GM21529 (cell line): Measurements from ENCODE around the gene DEXI.
"Not testable (repeated sequence)": the region's sequence is repeated elsewhere in the genome, so short reads cannot be mapped to it uniquely, and the experiment has no call there.

ENCODE experiments used
- ATAC-seq: cut with Tn5 transposase; IDR thresholded peaks from one replicate; pipeline ENCODE4 v1.9.1; 2021; ENCODE audit not compliant: unreplicated experiment

DEXI gene

GRCh38 chr16:10929097-10929496, 13.2 kb downstream of the DEXI start:
- not testable (repeated sequence) for ATAC-seq

GRCh38 chr16:10927497-10928112, 14.7 kb downstream of the DEXI start:
- ATAC-seq, result no peak

GRCh38 chr16:10926867-10927266, 15.4 kb downstream of the DEXI start:
- ATAC-seq, result no peak

- ATAC-seq, result no peak
Observed at GRCh38 chr16:10926094-10926493, 16.2 kb downstream of the DEXI start.

DNA sequence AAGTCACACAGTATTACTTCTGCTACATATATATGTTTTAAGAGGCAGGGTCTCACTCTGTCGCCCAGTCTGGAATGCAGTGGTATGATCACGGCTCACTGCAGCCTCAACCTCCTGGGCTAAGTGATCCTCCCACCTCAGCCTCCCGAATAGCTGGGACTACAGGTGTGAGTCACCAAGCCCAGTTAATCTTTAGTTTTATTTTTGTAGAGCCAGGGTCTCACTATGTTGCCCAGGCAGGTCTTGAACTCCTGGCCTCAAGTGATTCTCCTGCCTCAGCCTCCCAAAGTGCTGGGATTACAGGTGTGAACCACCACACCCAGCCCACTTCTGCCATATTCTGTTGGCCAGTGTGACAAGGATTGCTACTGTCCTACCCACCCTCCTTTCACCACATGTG, 17.0 kb downstream of the DEXI start:
- ATAC-seq, result not testable (repeated sequence)

DNA sequence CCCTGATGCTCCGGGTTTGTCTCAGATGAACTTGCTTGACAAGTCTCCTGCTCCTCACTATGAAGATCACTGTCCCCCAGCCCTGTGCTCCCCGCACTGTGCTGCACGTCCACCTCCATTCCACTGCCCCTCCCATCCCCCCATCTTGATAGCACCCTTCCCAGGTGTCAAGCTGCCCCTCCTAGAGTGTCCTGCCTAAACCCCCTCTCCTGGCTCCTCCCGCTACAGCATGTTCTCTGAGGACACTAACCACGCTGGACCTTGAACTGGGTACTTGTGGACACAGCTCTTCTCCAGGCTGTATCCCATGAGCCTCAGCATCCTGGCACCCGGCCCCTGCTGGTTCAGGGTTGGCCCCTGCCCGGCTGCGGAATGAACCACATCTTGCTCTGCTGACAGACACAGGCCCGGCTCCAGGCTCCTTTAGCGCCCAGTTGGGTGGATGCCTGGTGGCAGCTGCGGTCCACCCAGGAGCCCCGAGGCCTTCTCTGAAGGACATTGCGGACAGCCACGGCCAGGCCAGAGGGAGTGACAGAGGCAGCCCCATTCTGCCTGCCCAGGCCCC, 18.5 kb downstream of the DEXI start:
- no peak for ATAC-seq

DNA sequence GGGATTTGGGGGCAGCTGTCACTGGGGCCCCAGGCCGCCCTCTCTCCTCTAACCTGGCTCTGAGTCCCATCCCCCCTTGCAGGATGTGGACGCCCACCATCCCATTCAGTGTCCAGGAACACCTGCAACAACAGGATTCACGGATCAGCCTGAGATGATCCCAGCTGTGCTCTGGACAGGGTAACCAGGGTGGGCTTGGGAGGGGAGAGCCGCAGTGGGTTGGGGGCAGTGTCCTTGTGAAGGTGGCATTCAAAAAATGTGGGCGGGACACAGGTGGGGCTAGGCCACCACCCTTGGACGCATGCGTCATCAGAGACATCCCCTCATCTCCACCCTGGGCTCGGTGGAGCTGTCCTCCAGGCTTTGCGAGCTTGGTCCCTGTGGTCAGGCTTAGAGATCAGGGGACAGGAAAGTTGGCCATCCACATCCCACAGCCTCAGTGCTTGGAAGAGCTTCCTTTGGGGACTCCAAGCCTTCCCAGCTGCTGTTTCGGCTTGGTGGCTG, 19.1 kb downstream of the DEXI start:
- no peak for ATAC-seq

GRCh38 chr16:10922328-10923145, 19.7 kb downstream of the DEXI start:
- no peak for ATAC-seq

- ATAC-seq, result no peak
Observed at GRCh38 chr16:10921536-10922327, 20.5 kb downstream of the DEXI start.

GRCh38 chr16:10920726-10921427, 21.4 kb downstream of the DEXI start:
- no peak for ATAC-seq

DNA sequence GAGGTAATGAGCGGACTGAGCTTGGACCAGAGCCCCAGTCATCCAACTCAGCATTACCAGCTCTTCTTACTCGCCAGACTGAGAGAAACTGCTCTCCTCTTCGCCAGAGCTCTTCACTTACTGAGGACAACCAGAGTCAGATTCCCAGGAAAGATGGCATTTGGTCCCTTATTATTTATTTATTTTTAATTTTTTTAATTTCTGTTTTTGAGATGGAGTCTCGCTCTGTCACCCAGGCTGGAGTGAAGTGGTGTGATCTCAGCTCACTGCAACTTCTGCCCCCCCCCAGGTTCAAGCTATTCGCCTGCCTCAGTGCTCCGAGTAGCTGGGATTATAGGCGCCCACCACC, 23.3 kb downstream of the DEXI start:
- no peak for ATAC-seq

DNA sequence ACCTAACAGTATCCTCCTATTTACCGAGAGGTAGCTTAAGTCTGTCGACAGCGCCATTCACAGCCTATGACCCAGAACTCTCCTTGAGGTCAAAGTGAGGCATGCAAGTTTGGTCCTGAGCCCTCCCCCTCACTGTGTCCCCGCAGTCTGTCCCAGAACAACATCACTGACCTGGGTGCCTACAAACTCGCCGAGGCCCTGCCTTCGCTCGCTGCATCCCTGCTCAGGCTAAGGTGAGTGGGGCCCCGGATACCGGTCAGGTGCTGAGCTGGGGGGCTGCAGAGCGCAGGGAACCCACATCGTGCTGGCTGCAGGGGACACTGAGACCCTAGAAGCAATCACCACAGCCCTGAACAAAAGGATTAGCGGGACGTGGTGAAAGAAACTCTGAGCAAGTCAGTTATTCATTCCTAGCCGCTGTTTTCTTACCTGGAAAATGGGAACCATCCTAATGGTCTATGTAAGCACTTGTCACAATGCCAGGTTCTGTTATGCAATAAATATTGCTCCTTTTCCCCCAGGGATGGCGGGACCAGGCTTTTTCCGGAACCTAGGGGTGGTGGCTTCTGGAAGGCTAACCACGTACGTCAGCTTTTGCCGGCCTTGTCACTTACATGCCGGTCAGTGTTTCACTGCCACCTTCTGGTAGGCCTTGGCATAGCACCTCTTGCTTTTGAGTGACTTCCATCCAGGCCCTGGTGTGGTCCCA, 23.8 kb downstream of the DEXI start:
- ATAC-seq, result no peak

DNA sequence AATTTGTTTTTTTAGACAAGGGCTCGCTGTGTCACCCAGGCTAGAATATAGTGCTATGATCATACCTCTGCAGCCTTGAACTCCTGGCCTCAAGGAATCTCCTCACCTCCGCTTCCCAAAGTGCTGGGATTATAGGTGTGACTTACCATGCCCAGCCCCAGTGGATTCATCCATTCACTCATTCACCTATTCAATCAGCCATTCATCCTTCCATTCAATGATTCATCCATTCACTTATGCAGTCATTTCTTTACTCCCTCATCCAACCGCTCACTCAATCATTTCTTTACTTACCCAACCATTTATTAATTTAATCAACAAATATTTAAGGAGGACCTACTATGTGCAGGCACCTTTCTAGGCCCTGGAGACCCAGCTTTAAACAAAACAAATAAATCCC, 25.7 kb downstream of the DEXI start:
- no peak for ATAC-seq

GRCh38 chr16:10911267-10911666, 31.0 kb downstream of the DEXI start:
- ATAC-seq, result no peak

GRCh38 chr16:10907757-10908045, 34.6 kb downstream of the DEXI start:
- no peak for ATAC-seq

DNA sequence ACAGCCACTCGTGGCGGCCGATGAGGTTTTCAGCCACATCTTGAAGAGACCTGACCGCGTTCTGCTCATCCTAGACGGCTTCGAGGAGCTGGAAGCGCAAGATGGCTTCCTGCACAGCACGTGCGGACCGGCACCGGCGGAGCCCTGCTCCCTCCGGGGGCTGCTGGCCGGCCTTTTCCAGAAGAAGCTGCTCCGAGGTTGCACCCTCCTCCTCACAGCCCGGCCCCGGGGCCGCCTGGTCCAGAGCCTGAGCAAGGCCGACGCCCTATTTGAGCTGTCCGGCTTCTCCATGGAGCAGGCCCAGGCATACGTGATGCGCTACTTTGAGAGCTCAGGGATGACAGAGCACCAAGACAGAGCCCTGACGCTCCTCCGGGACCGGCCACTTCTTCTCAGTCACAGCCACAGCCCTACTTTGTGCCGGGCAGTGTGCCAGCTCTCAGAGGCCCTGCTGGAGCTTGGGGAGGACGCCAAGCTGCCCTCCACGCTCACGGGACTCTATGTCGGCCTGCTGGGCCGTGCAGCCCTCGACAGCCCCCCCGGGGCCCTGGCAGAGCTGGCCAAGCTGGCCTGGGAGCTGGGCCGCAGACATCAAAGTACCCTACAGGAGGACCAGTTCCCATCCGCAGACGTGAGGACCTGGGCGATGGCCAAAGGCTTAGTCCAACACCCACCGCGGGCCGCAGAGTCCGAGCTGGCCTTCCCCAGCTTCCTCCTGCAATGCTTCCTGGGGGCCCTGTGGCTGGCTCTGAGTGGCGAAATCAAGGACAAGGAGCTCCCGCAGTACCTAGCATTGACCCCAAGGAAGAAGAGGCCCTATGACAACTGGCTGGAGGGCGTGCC, 35.1 kb downstream of the DEXI start:
- no peak for ATAC-seq

DNA sequence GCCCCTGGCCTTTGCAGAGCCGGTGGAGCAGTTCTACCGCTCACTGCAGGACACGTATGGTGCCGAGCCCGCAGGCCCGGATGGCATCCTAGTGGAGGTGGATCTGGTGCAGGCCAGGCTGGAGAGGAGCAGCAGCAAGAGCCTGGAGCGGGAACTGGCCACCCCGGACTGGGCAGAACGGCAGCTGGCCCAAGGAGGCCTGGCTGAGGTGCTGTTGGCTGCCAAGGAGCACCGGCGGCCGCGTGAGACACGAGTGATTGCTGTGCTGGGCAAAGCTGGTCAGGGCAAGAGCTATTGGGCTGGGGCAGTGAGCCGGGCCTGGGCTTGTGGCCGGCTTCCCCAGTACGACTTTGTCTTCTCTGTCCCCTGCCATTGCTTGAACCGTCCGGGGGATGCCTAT, 35.8 kb downstream of the DEXI start:
- no peak for ATAC-seq

DNA sequence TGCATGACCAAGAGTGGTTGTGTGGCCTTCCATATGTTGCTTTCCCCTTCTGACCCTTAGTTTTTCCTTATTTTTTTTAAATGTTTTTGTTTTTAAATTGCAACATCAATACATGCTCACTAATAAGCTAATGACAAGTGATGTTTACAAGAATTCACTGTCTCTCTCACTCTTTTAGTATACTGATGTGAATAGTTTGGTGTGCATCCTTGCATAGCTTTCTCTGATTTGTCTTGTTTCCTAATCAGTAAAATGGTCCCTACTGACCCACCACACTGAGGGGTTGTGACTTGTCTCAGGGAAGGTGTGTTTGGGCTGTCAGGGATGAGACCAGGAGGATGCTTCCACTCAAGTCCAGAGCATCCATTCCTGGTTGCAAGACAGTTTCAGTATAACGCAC, 39.3 kb downstream of the DEXI start:
- ATAC-seq, result no peak

DNA sequence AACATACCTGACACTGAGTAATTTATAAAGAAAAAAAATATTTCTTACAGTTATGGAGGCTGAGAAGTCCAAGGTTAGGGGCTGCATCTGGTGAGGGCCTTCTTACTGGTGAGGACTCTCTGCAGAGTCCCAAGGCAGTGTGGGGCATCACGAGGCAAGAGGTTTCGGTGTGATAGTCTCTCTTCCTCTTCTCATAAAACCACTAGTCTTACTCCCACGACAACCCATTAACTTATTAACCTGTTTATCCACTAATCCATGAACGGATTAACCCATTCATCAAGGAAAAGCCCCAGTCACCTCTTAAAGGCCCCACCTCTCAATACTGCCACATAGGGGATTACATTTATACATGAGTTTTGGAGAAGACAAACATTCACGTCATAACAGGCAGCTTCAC, 45.1 kb downstream of the DEXI start:
- peak; percentile 75 for ATAC-seq

DNA sequence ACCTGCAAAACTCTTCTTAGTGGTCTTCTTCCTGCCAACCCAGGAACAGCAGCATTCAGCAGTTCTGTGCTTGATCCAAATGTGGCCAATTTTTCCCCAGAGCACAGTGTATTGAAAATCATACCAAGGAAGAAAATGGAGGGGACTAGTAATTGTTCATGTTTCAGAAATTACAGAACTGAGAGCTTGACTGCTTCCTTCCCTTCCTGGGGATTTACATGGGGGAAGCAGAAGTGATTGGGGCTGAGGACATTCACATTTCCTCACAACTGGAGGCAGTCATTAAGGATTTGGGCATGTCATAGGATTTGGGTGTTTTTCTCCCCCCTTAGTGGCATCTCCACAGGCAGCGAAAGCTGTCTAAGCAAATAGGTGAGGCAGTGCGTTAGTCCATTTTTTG, 45.5 kb downstream of the DEXI start:
- ATAC-seq, result no peak
